DND-41 (cell line): ENCODE results near the gene AFF3.

ENCODE experiments used
- ATAC-seq: fragments of 200-7000 bp; cut with Tn5 transposase; 3 replicates; pipeline ENCODE4 v1.9.1; 2021; ENCODE audit warnings: low read depth; ENCODE audit not compliant: insufficient read depth
- DNase-seq: peaks from one replicate; pipeline ENCODE4 v3.0.0-alpha.2; 2020
- H2AFZ ChIP-seq: 2 replicates; pipeline ENCODE4 v1.6.0; 2012; ENCODE audit warnings: low read depth, low read length
- H3K27ac ChIP-seq: 2 replicates; pipeline ENCODE4 v1.5.1; 2012; ENCODE audit warnings: low read length, inconsistent platforms
- H3K27me3 ChIP-seq: fragments of 200-600 bp; sonication (generic); 2 replicates; pipeline ENCODE4 v1.6.0; 2012; ENCODE audit warnings: low read length, mild to moderate bottlenecking, inconsistent platforms; ENCODE audit not compliant: insufficient read depth, poor library complexity
- H3K36me3 ChIP-seq: 2 replicates; pipeline ENCODE4 v1.5.1; 2012; ENCODE audit warnings: low read length, inconsistent platforms; ENCODE audit not compliant: insufficient read depth
- H3K4me1 ChIP-seq: 2 replicates; pipeline ENCODE4 v1.5.1; 2012; ENCODE audit warnings: mild to moderate bottlenecking, low read length; ENCODE audit not compliant: insufficient read depth
- H3K4me2 ChIP-seq: 2 replicates; pipeline ENCODE4 v1.6.0; 2012; ENCODE audit warnings: mild to moderate bottlenecking, moderate library complexity, low read length, inconsistent platforms; ENCODE audit not compliant: insufficient read depth
- H3K4me3 ChIP-seq, 2 experiments: fragments of 200-600 bp in 1 of 2; shearing (Covaris generic) in 1 of 2; 2 replicates each; pipeline ENCODE4 v1.5.1; 2012 to 2016; ENCODE audit warnings: inconsistent platforms in 2 of 2, low read length in 2 of 2, mild to moderate bottlenecking in 2 of 2, low read depth in 1 of 2, moderate library complexity in 1 of 2
- H3K79me2 ChIP-seq: 2 replicates; pipeline ENCODE4 v1.6.0; 2012; ENCODE audit warnings: low read length, inconsistent platforms; ENCODE audit not compliant: insufficient read depth
- H3K9ac ChIP-seq: 2 replicates; pipeline ENCODE4 v1.6.0; 2012; ENCODE audit warnings: low read depth, mild to moderate bottlenecking, inconsistent platforms, low read length, moderate library complexity
- H3K9me3 ChIP-seq: 2 replicates; pipeline ENCODE4 v1.5.1; 2012; ENCODE audit warnings: low read length, moderate library complexity, mild to moderate bottlenecking, inconsistent platforms; ENCODE audit not compliant: insufficient read depth, severe bottlenecking
- H4K20me1 ChIP-seq: 2 replicates; pipeline ENCODE4 v1.6.0; 2012; ENCODE audit warnings: low read length; ENCODE audit not compliant: insufficient read depth
- EZH2 ChIP-seq: IDR thresholded peaks from 3 replicates; pipeline ENCODE4 v1.6.1; 2012; ENCODE audit warnings: borderline replicate concordance, low read depth, mild to moderate bottlenecking, moderate library complexity, low read length, inconsistent platforms; ENCODE audit not compliant: severe bottlenecking
- TF ChIP-seq, protein P1 (sequence below): IDR thresholded peaks from 2 replicates; pipeline ENCODE4 v1.5.1; 2012; ENCODE audit warnings: borderline replicate concordance, low read length, moderate library complexity, mild to moderate bottlenecking; ENCODE audit not compliant: poor library complexity, severe bottlenecking; ENCODE audit errors: extremely low read depth

AFF3 gene

DNA sequence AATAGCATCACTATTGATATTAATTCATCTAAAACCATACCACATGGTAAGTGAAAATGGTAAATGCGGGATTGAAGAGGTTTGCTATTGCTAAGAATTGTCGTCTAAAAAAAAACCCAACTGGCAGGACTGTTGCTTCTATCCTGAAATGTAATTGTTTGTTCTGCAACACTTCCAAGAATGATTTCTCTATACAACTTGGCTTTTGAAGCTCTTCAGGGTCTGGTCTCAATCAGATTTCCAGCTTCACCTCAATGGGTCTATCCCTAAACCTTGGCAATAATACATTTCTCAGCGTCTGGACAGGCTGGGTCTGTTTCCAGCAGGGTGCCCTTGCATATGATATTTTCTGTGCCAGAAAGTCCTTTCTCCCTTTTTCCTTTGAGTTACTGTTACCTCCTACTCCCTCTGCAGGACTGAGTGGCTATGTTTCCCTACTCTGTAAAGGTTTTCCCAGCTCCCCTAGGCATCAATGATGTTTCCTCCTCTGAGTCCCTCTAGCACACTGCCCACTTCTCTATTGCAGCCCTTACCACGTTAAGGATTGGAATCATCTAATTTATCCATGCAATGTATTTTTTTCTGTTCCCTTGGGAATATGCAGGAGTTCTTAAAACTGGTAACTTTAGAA, 534.4 kb downstream of the AFF3 start:
- Histone ChIP-seq H2AFZ (no peak overlapping the region), H3K9ac (no peak overlapping the region), H3K4me3 (no peak overlapping the region), H3K27me3 (no peaks in the 10 kb centered on the region), H3K4me2 (no peak overlapping the region), H3K36me3 (no peaks in the 10 kb centered on the region), H3K79me2 (no peaks in the 10 kb centered on the region), H4K20me1 (no peaks in the 10 kb centered on the region), H3K4me1 (no peaks in the 10 kb centered on the region), H3K27ac (no peak overlapping the region), H3K9me3 (no peaks in the 10 kb centered on the region)
- TF ChIP-seq EZH2 = no peak
- TF ChIP-seq, protein P1, sequence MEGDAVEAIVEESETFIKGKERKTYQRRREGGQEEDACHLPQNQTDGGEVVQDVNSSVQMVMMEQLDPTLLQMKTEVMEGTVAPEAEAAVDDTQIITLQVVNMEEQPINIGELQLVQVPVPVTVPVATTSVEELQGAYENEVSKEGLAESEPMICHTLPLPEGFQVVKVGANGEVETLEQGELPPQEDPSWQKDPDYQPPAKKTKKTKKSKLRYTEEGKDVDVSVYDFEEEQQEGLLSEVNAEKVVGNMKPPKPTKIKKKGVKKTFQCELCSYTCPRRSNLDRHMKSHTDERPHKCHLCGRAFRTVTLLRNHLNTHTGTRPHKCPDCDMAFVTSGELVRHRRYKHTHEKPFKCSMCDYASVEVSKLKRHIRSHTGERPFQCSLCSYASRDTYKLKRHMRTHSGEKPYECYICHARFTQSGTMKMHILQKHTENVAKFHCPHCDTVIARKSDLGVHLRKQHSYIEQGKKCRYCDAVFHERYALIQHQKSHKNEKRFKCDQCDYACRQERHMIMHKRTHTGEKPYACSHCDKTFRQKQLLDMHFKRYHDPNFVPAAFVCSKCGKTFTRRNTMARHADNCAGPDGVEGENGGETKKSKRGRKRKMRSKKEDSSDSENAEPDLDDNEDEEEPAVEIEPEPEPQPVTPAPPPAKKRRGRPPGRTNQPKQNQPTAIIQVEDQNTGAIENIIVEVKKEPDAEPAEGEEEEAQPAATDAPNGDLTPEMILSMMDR = no peak
- ATAC-seq (no peak), DNase-seq (no peak)

GRCh38 chr2:99607454-99607853, 534.9 kb downstream of the AFF3 start:
- no peaks in the 10 kb centered on the region for H4K20me1 ChIP-seq
- no peak overlapping the region for H3K9ac ChIP-seq
- H3K4me1 ChIP-seq = no peaks in the 10 kb centered on the region
- no peak overlapping the region for H3K4me3 ChIP-seq
- no peak for ATAC-seq
- no peaks in the 10 kb centered on the region for H3K79me2 ChIP-seq
- H2AFZ ChIP-seq = no peak overlapping the region
- no peak overlapping the region for H3K4me2 ChIP-seq
- TF ChIP-seq, protein P1 = no peak
- TF ChIP-seq EZH2 = no peak
- no peaks in the 10 kb centered on the region for H3K9me3 ChIP-seq
- no peaks in the 10 kb centered on the region for H3K27me3 ChIP-seq
- H3K27ac ChIP-seq = no peak overlapping the region
- no peak for DNase-seq
- H3K36me3 ChIP-seq = no peaks in the 10 kb centered on the region

DNA sequence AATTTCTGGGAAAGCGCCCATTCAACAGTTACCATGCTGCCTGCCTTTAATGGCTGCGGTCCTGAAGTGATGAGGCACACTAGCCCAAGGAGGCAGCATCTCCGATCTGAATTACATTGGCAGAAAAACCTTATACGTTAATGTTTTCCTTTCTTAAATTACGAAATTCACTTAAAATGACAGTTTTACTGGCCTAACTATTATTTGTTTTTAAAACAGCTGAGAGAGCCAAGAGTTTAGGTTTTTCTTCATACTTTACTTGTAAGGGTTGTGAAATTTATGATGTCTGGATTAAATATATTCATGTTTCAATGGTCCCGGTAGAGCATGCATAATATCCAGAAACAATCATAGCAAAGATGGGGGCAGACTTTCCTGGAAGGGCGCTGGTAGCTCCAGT, 537.4 kb downstream of the AFF3 start:
- Histone ChIP-seq H4K20me1 (no peaks in the 10 kb centered on the region), H2AFZ (no peak overlapping the region), H3K4me2 (no peak overlapping the region), H3K79me2 (no peaks in the 10 kb centered on the region), H3K27ac (no peak overlapping the region), H3K4me1 (no peaks in the 10 kb centered on the region), H3K27me3 (no peaks in the 10 kb centered on the region), H3K9ac (no peak overlapping the region), H3K36me3 (no peaks in the 10 kb centered on the region), H3K4me3 (no peak overlapping the region), H3K9me3 (no peaks in the 10 kb centered on the region)
- DNase-seq (no peak), ATAC-seq (no peak)
- TF ChIP-seq, protein P1 = no peak
- TF ChIP-seq EZH2 = no peak
